GM03348 (cell line): Measurements from ENCODE around the gene EXOSC9.

Source experiments
- DNase-seq: peaks from one replicate; pipeline ENCODE4 v3.0.0; 2012; ENCODE audit warnings: low spot score

The EXOSC9 gene, protein sequence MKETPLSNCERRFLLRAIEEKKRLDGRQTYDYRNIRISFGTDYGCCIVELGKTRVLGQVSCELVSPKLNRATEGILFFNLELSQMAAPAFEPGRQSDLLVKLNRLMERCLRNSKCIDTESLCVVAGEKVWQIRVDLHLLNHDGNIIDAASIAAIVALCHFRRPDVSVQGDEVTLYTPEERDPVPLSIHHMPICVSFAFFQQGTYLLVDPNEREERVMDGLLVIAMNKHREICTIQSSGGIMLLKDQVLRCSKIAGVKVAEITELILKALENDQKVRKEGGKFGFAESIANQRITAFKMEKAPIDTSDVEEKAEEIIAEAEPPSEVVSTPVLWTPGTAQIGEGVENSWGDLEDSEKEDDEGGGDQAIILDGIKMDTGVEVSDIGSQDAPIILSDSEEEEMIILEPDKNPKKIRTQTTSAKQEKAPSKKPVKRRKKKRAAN

GRCh38 chr4:121800961-121801714 lies at the start of gene EXOSC9:
Gene EXOSC9, plus strand, starts transcription at chr4:121801323. Its CDS starts 102 bp downstream, at chr4:121801425.
- peak; percentile 92 for DNase-seq

GRCh38 chr4:121752142-121752541 lies 49.0 kb upstream of the EXOSC9 start:
- DNase-seq, result peak; percentile 15

- DNase-seq, result peak; percentile 40
These were observed 42.1 kb upstream of the EXOSC9 start for GRCh38 chr4:121758925-121759568.

DNA sequence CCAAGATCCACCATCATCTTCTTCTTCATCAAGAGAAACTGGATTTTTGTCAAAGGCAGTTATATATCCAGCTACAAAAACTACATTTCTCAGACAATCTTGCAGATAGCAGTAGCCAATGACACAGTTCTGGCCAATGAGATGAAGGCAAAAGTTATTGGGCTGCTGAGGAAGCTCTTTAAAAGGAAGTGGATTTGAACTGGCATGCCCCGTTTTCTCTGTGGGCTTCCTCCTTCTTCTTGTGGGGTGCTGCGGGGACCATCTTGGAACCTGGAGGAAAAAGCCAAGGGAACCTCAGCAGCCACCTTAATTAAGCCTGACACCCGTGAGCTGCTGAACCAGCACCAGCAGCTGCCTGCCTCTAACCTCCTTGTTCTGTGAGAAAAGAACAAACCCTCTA lies 40.9 kb upstream of the EXOSC9 start:
- DNase-seq, result no peak

GRCh38 chr4:121764303-121764701 lies 36.8 kb upstream of the EXOSC9 start:
- DNase-seq, result no peak

GRCh38 chr4:121764702-121765367 lies 36.3 kb upstream of the EXOSC9 start, which contains the start of gene SMIM43:
Gene SMIM43, minus strand, starts transcription at chr4:121765164. Its CDS starts 59 bp downstream, at chr4:121765105.
- DNase-seq, result peak; percentile 63

DNA sequence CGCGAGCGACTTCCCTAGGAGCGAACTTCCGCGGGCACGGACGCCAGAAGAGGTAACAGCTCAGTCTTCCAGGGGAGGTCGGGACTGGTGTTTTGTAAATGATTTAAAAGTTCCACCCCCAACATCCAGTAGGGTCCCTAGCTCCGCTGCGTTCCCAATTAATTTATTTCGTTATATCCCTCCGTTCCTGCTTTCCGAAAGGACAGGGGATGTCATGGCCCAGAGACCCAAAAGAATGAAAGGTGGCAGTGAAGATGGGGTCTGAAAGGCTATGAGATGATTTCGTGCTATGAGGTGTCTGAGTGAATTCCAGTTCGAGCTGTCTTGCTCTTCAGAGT lies 35.8 kb upstream of the EXOSC9 start:
- DNase-seq, result no peak

DNA sequence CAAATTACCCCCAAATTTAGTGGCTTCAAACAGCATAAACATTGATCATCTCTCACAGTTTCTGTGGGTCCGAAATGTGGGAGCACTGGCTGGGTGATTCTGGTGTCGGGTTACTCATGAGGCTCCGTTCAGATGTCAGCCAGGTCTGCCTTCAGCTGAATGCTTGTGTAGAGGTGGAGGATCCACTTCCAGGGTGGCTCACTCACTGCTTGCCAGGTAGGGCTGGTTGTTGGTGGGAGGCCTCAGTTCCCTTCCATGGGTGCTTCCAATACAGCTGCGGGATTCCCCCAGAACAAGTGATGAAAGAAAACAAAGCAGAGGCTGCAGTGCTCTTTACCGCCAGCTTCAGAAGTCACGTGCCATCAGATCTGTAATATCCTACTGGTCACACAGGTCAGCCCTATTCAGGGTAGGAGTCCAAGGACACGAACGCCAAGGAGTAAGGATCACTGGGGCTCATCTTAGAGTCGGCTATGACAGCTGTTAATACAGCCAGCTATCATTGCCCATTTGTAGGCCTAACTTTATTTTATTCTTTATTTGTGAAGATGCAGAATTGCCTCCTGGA lies 35.1 kb upstream of the EXOSC9 start:
- DNase-seq, result no peak

DNA sequence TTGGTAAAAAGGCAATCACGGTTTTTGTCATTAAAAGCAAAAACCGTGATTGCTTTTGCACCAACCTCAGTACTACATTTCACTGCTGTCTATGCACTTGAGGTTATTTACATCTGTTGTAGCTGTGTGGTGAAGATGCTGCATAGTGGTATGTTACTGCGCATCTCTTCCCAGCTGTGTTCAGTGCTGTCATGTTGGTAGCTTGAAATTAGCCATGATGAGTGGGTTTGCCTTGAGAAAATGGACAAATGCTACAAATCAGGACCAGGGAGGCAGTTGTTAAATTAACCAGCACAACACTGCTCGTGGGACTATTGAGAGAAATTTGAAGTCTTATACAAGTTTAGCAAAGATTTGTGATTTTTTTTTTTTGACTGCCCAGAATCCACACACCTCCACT lies 34.0 kb upstream of the EXOSC9 start:
- no peak for DNase-seq

GRCh38 chr4:121769341-121769740 lies 31.8 kb upstream of the EXOSC9 start:
- DNase-seq, result no peak

- no peak for DNase-seq
These were observed 29.3 kb upstream of the EXOSC9 start for GRCh38 chr4:121771869-121772268.

DNA sequence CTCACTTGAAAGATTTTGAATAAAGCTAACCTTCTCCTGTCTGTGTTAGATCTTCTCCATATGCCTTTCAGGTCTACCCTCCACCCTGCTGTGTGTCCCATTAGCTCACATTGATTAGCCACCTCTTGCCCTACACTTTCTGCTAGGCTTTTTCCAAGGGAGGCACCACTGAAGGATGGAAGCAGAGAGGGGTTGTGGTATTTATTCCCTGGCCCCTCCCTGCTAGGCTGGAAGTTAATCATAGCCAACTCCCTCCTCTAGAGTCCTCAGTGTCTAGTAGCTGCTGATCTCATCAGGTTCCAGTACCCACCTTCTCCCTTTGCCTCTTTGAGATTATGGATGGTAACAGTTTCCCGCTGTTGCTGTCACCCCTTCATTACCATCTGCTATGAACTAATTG lies 27.2 kb upstream of the EXOSC9 start:
- DNase-seq, result no peak

DNA sequence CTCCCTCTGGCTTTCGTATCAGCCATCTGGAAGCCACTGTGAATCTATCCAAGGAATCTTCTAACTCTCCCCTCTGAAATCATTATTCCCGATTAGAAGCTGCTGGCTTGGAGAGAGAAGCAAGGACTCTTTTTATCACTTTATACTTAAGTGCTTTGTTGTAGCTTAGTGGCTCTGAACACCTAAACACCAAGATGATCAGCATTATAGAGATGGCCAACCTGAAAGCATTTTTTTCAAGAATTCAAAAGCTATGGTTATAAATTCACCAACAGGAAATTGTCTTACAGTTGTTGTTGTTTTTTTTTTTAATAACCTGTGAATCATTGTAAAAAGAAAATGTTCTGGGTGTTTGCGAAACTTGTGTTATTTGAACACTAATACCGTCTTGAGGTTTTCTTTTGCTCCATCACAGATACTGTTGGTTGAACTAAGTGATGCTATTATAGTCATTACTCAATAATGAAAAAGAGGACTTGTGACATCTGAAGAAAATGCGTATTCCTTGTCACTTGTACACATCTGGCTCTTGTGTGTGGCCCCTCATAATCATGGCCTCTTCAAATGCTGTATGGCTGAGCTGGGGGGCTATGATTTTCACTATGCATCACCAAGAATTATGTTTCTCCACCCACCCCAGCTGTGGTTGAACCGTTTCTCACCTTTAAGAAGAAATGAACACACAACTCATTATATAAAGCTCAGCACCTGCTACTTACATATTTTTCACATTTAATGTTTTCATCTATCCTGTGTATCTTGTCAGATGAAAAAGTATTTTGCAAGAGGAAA lies 24.3 kb upstream of the EXOSC9 start:
- no peak for DNase-seq

DNA sequence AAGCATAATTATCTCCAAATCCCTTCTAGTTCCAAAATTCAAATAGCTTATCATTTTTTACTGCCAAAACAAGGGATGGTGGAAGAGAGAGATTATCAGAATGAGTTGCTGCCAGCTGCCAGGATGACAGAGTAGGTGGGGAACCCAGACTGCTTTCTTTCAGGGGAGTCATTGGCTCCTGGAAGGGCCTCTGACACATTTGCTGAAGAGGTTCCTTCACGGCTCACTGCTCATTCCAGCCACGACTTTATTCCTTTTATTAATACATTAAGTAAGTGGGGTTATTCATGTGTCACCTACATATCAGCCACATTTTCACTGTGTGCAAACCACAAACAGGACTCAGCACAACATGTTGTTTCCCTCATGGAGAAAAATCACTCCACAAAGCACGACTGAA lies 23.5 kb upstream of the EXOSC9 start:
- no peak for DNase-seq

DNA sequence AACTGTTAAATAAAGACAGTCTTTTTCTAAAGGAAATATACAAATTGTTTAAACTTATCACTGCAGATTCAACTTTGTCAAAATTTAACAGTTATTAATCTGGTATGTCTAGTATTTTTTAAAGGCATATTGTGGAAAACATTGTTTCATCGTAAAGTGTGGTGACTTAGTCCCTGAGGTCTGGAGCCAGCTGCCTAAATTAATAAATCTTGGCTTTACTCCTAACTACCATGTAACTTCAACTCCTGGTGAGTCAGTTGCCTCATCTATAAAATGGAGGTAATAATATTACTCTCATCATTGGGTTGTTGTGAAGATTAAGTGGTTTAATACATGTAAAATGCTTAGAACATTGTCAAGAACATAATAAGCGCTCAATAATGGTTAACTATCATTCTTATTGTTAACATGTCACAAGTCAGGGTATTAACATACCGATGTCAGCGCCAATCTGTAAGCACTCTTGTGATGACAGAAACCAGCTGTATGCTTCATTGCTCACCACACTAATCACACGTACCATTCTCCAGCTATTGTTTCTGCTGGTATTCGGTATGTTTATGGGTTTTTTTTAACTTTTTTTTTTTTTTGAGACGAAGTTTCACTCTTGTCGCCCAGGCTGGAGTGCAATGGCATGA lies 22.0 kb upstream of the EXOSC9 start:
- DNase-seq, result no peak

DNA sequence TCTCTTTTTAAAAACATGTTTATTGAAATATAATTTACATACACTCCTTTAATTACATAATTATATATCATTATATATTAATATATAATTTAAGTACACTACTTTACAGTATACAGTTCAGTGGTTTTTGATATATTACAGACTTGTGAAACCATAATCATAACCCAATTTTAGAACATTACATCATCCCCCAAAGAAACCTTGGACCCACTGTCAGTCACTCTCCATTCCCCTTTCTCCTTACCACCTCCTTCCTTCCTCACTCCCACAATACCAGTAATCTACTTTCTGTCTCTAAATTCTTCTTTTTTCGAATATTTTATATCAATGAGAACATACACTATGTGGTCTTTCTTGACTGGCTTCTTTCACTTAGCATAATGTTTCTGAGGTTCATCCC lies 17.9 kb upstream of the EXOSC9 start:
- no peak for DNase-seq

GRCh38 chr4:121784401-121784800 lies 16.7 kb upstream of the EXOSC9 start:
- no peak for DNase-seq

GRCh38 chr4:121784975-121785374 lies 16.1 kb upstream of the EXOSC9 start:
- DNase-seq, result peak; percentile 78

GRCh38 chr4:121785479-121785878 lies 15.6 kb upstream of the EXOSC9 start:
- peak; percentile 48 for DNase-seq

DNA sequence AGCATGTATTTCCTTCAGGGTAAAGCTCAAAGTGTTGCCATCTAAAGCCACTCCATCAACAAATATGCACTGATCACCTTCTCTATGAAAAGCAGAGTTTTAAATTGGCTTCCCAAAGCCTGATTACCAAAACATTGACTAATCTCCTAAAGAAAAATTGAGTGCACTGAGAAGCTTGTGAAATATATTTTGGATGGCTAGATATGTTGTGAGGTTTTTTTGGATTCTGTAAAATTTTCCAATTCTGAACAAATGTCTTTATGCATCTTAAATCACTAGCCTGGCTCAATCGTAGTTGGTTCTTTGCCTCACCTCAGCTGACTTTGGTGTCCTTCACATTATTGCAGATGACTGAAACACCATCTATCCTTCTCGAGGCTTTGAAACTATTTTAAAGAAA lies 14.9 kb upstream of the EXOSC9 start:
- DNase-seq, result no peak

DNA sequence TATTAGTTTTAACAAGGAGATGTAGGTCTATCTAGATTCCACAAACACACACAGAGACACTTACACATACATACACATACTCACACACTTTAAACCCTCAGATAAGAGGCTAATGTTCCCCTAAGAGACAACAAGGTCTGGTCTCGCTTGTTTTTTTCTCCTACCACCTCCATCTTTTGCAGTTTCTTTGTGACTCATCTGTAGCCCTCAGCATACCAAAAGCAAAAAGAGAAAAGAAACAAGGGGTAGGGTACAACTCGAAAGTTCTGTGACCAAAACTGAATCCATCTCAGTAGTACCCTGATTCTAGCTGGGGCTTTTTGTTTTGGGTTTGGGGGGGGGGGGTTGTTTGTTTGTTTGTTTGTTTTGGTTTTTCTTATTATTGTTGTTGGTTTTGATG lies 12.2 kb upstream of the EXOSC9 start:
- no peak for DNase-seq
